ENCODE data around the gene SLC49A3. TPM values are rescaled to one million over a fixed set of nuclear protein-coding genes. Genes with fewer than 3 reads are reported as not detected.

SLC49A3 gene
- total and polyA plus RNA-seq, 2 of the 4 experiments (the other 2 are of a cell fraction), result under 0.01 to 0.32 TPM

GRCh38 chr4:704198-704891, 15.4 kb upstream of the SLC49A3 start:
- Histone ChIP-seq H3K9me3 (ENCODE audit: control insufficient read depth, insufficient read depth, low read length) (no peaks in the 10 kb centered on the region), H3K36me3 (ENCODE audit: control insufficient read depth, insufficient read depth, low read length) (no peaks in the 10 kb centered on the region; the same call in 1 of the 2 replicates), H2AK5ac (ENCODE audit: low read depth, low read length) (no peak overlapping the region), H3K18ac (ENCODE audit: low read depth, low read length) (no peak overlapping the region), H3K4ac (ENCODE audit: low read depth, low read length) (no peak overlapping the region), H3K27me3 (ENCODE audit: control insufficient read depth, insufficient read depth, low read length) (peaks cover 6% of the 10 kb centered on the region; the same call in 1 of the 2 replicates), H3K14ac (replicated peaks; ENCODE audit: low read depth, low read length) (no peak overlapping the region), H3K79me1 (ENCODE audit: low read depth in 1 of 2, low read length in 2 of 2) (peaks cover 9 to 24% of the 10 kb centered on the region in 2 experiments; a peak in 3 of 4 replicates), H4K8ac (ENCODE audit: low read depth in 2 of 2, low read length in 2 of 2) (no peak overlapping the region), H3K4me1 (ENCODE audit: control insufficient read depth, insufficient read depth, low read length) (peaks cover 18% of the 10 kb centered on the region; the same call in 1 of the 2 replicates), H2AFZ (replicated peaks; ENCODE audit: low read length, poor library complexity) (no peak overlapping the region), H2BK120ac (ENCODE audit: low read depth, low read length) (no peak overlapping the region), H3K9me1 (ENCODE audit: insufficient read depth, low read length) (peaks cover 13% of the 10 kb centered on the region), H3K23ac (ENCODE audit: low read depth, low read length) (no peak overlapping the region), H3K9ac (ENCODE audit: low read depth, low read length) (no peak overlapping the region), H3K27ac (ENCODE audit: insufficient read depth, low read length) (no peak overlapping the region), H4K20me1 (ENCODE audit: insufficient read depth, low read length) (peaks cover 20% of the 10 kb centered on the region), H2AK9ac (replicated peaks; ENCODE audit: low read depth, low read length, poor library complexity) (no peak overlapping the region), H3K4me2 (ENCODE audit: low read depth, low read length) (no peak overlapping the region), H2BK15ac (ENCODE audit: low read depth, low read length) (no peak overlapping the region), H4K91ac (ENCODE audit: insufficient read depth, low read depth, low read length) (no peak overlapping the region), H4K5ac (ENCODE audit: low read depth, low read length) (no peak overlapping the region), H3K56ac (ENCODE audit: extremely low read depth, insufficient read depth, low read length) (no peak overlapping the region), H2BK20ac (ENCODE audit: low read depth, low read length) (no peak overlapping the region), H2BK5ac (ENCODE audit: low read depth, low read length, poor library complexity, severe bottlenecking) (no peak overlapping the region), H3K4me3 (ENCODE audit: insufficient read depth, low read depth, low read length) (no peak overlapping the region)
- in situ Hi-C loops (cut with MboI; ENCODE audit: low sequenced_read_pairs), result no loop called here
- CTCF ChIA-PET, result no interaction called here
- intact Hi-C loops (cut with micrococcal nuclease), result no loop called here
- BruUV-seq (replicated peaks), result no TSS peak
- no peak for ATAC-seq (ENCODE audit: low read depth)
- dilution Hi-C loops (cut with HindIII; ENCODE audit: low sequenced_read_pairs, unreplicated experiment), result no loop called here
- POLR2A ChIA-PET (ENCODE audit: unreplicated experiment), result no interaction called here
- no peak for DNase-seq
- 79% methylated on average over 10 of the region's 46 CpGs; no CpG with 5 or more reads in 1 of the 2 experiments for WGBS, 2 experiments (ENCODE audit: extremely low coverage in 2 of 2, insufficient read length in 1 of 2)
- TF ChIP-seq, protein P1, sequence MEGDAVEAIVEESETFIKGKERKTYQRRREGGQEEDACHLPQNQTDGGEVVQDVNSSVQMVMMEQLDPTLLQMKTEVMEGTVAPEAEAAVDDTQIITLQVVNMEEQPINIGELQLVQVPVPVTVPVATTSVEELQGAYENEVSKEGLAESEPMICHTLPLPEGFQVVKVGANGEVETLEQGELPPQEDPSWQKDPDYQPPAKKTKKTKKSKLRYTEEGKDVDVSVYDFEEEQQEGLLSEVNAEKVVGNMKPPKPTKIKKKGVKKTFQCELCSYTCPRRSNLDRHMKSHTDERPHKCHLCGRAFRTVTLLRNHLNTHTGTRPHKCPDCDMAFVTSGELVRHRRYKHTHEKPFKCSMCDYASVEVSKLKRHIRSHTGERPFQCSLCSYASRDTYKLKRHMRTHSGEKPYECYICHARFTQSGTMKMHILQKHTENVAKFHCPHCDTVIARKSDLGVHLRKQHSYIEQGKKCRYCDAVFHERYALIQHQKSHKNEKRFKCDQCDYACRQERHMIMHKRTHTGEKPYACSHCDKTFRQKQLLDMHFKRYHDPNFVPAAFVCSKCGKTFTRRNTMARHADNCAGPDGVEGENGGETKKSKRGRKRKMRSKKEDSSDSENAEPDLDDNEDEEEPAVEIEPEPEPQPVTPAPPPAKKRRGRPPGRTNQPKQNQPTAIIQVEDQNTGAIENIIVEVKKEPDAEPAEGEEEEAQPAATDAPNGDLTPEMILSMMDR (conservative IDR thresholded peaks at IDR 0.05; ENCODE audit: low read depth, low read length), result no peak
- TF ChIP-seq RCOR1 (IDR thresholded peaks at IDR 0.05; ENCODE audit: insufficient replicate concordance, low read length), result no peak
- TF ChIP-seq MXI1 (IDR thresholded peaks at IDR 0.05; ENCODE audit: borderline replicate concordance, low read depth, low read length), result no peak
- no peak for TF ChIP-seq SMC3 (IDR thresholded peaks at IDR 0.05; ENCODE audit: low read depth, low read length)
- no peak for TF ChIP-seq USF2 (IDR thresholded peaks at IDR 0.05; ENCODE audit: low read depth, low read length)
- TF ChIP-seq MAFK (IDR thresholded peaks at IDR 0.05; ENCODE audit: low read depth, low read length), result no peak
- no peak for TF ChIP-seq MAZ (IDR thresholded peaks at IDR 0.05; ENCODE audit: borderline replicate concordance, low read depth, low read length)
- no peak for TF ChIP-seq CHD1 (IDR thresholded peaks at IDR 0.05; ENCODE audit: low read depth, low read length)
- no peak for TF ChIP-seq FOS (IDR thresholded peaks at IDR 0.05; ENCODE audit: low read depth, low read length)
